ENCODE measurements around the gene CYP2S1.

- TF ChIP-seq CTCF (conservative IDR thresholded peaks at IDR 0.05; ENCODE audit: low read depth, low read length) (no peak), RFX5 (IDR thresholded peaks at IDR 0.05; ENCODE audit: low read depth, low read length) (no peak), RAD21 (IDR thresholded peaks at IDR 0.05; ENCODE audit: low read length) (no peak), RCOR1 (IDR thresholded peaks at IDR 0.05; ENCODE audit: insufficient replicate concordance, low read length) (no peak), FOS (IDR thresholded peaks at IDR 0.05; ENCODE audit: low read depth, low read length) (no peak), POLR2A (IDR thresholded peaks at IDR 0.05; ENCODE audit: low read depth, low read length) (no peak), MXI1 (IDR thresholded peaks at IDR 0.05; ENCODE audit: borderline replicate concordance, low read depth, low read length) (no peak), ELK1 (IDR thresholded peaks at IDR 0.05; ENCODE audit: borderline replicate concordance, low read depth, low read length) (no peak), MAZ (IDR thresholded peaks at IDR 0.05; ENCODE audit: borderline replicate concordance, low read depth, low read length) (no peak)
These were observed 55.9 kb downstream of the CYP2S1 start for GRCh38 chr19:41248895-41249294.
